Breast epithelium (tissue), 3 donors: ENCODE data around the gene PSMA7.

Experiments used
- POLR2A ChIP-seq: fragments of 450-650 bp; IDR thresholded peaks from one replicate; pipeline ENCODE4 v1.6.1; 2016; ENCODE audit warnings: antibody characterized with exemption, mild to moderate bottlenecking, moderate library complexity
- POLR2AphosphoS5 ChIP-seq, 3 donors: sonication (generic); formaldehyde crosslinking; IDR thresholded peaks; one replicate each; pipeline ENCODE4 v1.6.1; 2017; ENCODE audit warnings: antibody characterized with exemption in 3 of 3

DNA sequence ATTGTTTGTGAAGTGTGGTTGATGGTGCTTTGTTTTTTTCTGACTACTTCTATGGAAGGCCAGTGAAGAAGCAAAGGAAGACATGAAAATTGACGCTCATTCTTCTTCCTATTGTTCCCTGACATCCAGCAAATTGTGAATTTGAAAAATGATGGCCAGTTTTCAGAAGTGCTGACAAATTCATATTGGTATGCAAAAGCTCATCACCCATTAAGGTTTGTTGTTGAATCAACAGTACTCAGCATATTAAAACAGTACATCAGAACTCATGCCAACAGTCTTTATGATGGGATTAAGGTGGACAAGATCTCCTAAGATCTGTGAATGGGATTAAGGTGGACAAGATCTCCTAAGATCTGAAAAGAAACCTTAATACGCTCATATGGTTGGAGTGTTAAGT lies 38.6 kb upstream of the PSMA7 start:
- TF ChIP-seq POLR2A = no peak
- no peak for TF ChIP-seq POLR2AphosphoS5 (IDR thresholded peaks at IDR 0.05)
